ENCODE measurements around the gene KRT85.

KRT85 gene

GRCh38 chr12:52387859-52388258, 20.6 kb upstream of the KRT85 start:
- no peak overlapping the region for H3K4me3 ChIP-seq (ENCODE audit: low read length)
- no peak for TF ChIP-seq CTCF (conservative IDR thresholded peaks at IDR 0.05; ENCODE audit: low read length)

GRCh38 chr12:52385226-52385702, 18.0 kb upstream of the KRT85 start, which contains the start of gene KRT84:
Gene KRT84 (minus strand): TSS chr12:52385652. CDS start chr12:52385585, 67 bp downstream.
- no peak within 1 kb of the TSS for H3K4me3 ChIP-seq (ENCODE audit: low read length)
- TF ChIP-seq CTCF (conservative IDR thresholded peaks at IDR 0.05; ENCODE audit: low read length): no peak
- DNase-seq (ENCODE audit: low read depth): no peak

More at GRCh38 chr12:52387859-52388258, 20.6 kb upstream of the KRT85 start:
- DNase-seq (ENCODE audit: low read depth): no peak

GRCh38 chr12:52383331-52383730, 16.1 kb upstream of the KRT85 start:
- H3K4me3 ChIP-seq (ENCODE audit: low read length): no peak overlapping the region
- no peak for DNase-seq (ENCODE audit: low read depth)
- TF ChIP-seq CTCF (conservative IDR thresholded peaks at IDR 0.05; ENCODE audit: low read length): no peak

GRCh38 chr12:52382854-52383253, 15.6 kb upstream of the KRT85 start:
- no peak overlapping the region for H3K4me3 ChIP-seq (ENCODE audit: low read length)
- no peak for DNase-seq (ENCODE audit: low read depth)
- TF ChIP-seq CTCF (conservative IDR thresholded peaks at IDR 0.05; ENCODE audit: low read length): no peak

GRCh38 chr12:52381206-52381605, 13.9 kb upstream of the KRT85 start:
- no peak for DNase-seq (ENCODE audit: low read depth)
- TF ChIP-seq CTCF (conservative IDR thresholded peaks at IDR 0.05; ENCODE audit: low read length): no peak
- no peak overlapping the region for H3K4me3 ChIP-seq (ENCODE audit: low read length)

GRCh38 chr12:52380271-52380694, 13.0 kb upstream of the KRT85 start:
- no peak overlapping the region for H3K4me3 ChIP-seq (ENCODE audit: low read length)
- DNase-seq (ENCODE audit: low read depth): peak; percentile 27
- TF ChIP-seq CTCF (conservative IDR thresholded peaks at IDR 0.05; ENCODE audit: low read length): peak; percentile 65

- no peak for TF ChIP-seq CTCF (conservative IDR thresholded peaks at IDR 0.05; ENCODE audit: low read length)
- no peak for DNase-seq (ENCODE audit: low read depth)
- no peak overlapping the region for H3K4me3 ChIP-seq (ENCODE audit: low read length)
These were observed 12.3 kb upstream of the KRT85 start for GRCh38 chr12:52379536-52379935.

All from AG10803 (cell line).